ENCODE data around the gene MIGA1. TPM values are rescaled to one million over a fixed set of nuclear protein-coding genes. Genes with fewer than 3 reads are reported as not detected.
"Not testable (repeated sequence)": the region's sequence is repeated elsewhere in the genome, so short reads cannot be mapped to it uniquely, and the experiment has no call there.

The MIGA1 gene
- total RNA-seq, 4 donors from 2014 or later, result 3.8 to 12.6 (median 7.5) TPM

DNA sequence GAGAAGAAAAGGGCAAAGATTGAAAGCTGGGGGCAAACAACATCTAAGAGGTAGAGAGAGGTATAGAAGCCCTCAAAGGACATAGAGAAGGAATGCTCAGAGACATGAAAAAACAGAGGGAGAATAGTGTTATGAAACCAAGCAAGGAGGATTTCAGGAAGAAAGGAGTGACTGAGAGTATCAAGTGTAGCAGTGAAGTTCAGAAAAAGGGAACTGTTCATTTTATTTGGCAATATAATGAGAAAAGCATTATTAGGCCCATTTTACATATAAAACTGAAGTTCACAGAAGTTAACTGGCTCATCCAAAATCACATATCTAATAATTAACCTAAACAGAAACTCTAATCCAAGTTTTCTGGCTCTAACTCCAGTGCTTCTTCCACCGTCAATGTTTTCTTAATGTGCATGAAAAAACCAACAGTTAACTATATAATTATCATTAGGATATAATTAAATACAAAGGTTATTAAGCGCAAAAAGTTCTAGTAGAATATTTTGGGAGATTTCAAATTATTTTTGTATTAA is 126.6 kb downstream of the MIGA1 start:
- Histone ChIP-seq H3K27ac (no peak overlapping the region), H3K36me3 (no peaks in the 10 kb centered on the region)

DNA sequence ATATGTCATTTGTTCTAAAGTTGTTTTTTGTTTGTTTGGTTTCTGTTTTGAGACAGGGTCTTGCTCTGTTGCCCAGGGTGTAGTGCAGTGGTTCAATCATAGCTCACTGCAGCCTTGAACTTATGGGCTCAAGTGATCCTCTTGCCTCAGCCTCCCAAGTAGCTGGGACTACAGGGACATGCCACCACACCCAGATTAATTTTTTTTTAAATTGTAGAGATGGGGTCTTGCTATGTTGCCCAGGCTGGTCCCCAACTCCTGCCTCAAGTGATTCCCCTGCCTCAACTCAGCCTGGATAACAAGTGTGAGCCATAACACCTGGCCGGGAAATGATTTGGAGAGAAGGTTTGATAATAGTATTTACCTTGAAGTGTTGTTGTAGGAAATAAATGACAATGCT is 127.2 kb downstream of the MIGA1 start:
- intact Hi-C loops (cut with DNase I), result no loop called here
- Histone ChIP-seq H3K9me3 (no peaks in the 10 kb centered on the region), H3K4me1 (no peaks in the 10 kb centered on the region), H3K27me3 (no peaks in the 10 kb centered on the region), H3K36me3 (no peaks in the 10 kb centered on the region), H3K27ac (no peak overlapping the region), H3K4me3 (no peak overlapping the region)
- WGBS, 2 donors, result 90 to 100% methylated on average over 1 of the region's 1 CpG
- no peak for DNase-seq
- TF ChIP-seq POLR2A (IDR thresholded peaks at IDR 0.05), result no peak
- TF ChIP-seq, protein P1, sequence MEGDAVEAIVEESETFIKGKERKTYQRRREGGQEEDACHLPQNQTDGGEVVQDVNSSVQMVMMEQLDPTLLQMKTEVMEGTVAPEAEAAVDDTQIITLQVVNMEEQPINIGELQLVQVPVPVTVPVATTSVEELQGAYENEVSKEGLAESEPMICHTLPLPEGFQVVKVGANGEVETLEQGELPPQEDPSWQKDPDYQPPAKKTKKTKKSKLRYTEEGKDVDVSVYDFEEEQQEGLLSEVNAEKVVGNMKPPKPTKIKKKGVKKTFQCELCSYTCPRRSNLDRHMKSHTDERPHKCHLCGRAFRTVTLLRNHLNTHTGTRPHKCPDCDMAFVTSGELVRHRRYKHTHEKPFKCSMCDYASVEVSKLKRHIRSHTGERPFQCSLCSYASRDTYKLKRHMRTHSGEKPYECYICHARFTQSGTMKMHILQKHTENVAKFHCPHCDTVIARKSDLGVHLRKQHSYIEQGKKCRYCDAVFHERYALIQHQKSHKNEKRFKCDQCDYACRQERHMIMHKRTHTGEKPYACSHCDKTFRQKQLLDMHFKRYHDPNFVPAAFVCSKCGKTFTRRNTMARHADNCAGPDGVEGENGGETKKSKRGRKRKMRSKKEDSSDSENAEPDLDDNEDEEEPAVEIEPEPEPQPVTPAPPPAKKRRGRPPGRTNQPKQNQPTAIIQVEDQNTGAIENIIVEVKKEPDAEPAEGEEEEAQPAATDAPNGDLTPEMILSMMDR (IDR thresholded peaks at IDR 0.05), result no peak

More for the DNA sequence above, 126.6 kb downstream of the MIGA1 start:
- Histone ChIP-seq H3K9me3 (no peaks in the 10 kb centered on the region), H3K4me3 (no peak overlapping the region), H3K27me3 (no peaks in the 10 kb centered on the region), H3K4me1 (no peaks in the 10 kb centered on the region)
- DNase-seq, result no peak
- TF ChIP-seq POLR2A (IDR thresholded peaks at IDR 0.05), result no peak
- TF ChIP-seq, protein P1 (IDR thresholded peaks at IDR 0.05), result no peak
- intact Hi-C loops (cut with DNase I), result no loop called here
- WGBS, 2 donors, result 82 to 88% methylated on average over 2 of the region's 2 CpGs

DNA sequence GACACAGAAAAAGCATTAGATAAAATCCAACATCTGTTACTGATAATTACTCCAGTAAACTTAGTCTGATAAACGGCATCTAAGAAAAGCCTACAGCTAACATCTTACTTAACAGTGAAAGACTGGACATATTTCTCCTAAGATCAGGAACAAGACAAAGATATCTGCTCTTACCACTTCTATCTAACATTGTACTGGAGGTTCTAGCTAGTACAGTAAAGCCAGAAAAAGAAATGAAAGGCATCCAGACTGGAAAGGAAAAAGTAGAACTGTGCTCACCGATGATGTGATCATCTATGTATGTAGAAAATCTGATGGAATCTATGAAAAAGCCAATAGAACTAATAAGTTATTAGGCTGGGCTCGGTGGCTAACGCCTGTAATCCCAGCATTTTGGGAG is 130.7 kb downstream of the MIGA1 start:
- no peak for DNase-seq
- no peaks in the 10 kb centered on the region for H3K9me3 ChIP-seq
- H3K27ac ChIP-seq, result no peak overlapping the region
- TF ChIP-seq, protein P1 (IDR thresholded peaks at IDR 0.05), result no peak
- TF ChIP-seq POLR2A (IDR thresholded peaks at IDR 0.05), result no peak
- intact Hi-C loops (cut with DNase I), result no loop called here
- WGBS, 2 donors, result 86 to 87% methylated on average over 4 of the region's 4 CpGs
- H3K27me3 ChIP-seq, result no peaks in the 10 kb centered on the region
- H3K4me3 ChIP-seq, result no peak overlapping the region
- no peaks in the 10 kb centered on the region for H3K36me3 ChIP-seq
- no peaks in the 10 kb centered on the region for H3K4me1 ChIP-seq

DNA sequence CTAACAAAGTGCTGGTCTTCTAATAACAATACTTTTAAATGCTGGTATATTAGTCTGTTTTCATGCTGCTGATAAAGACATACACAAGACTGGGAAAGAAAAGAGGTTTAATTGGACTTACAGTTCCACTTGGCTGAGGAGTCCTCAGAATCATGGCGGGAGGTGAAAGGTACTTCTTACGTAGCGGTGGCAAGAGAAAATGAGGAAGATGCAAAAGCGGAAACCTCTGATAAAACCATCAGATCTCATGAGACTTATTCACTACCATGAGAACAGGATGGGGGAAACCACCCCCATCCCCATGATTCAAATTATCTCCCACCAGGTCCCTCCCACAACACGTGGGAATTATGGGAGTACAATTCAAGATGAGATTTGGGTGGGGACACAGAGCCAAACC is 139.5 kb downstream of the MIGA1 start:
- DNase-seq; H3K4me1 ChIP-seq; H3K36me3 ChIP-seq; H3K27me3 ChIP-seq; H3K4me3 ChIP-seq; H3K27ac ChIP-seq; H3K9me3 ChIP-seq; intact Hi-C loops (cut with DNase I): not testable (repeated sequence)
- 83 to 85% methylated on average over 5 of the region's 5 CpGs for WGBS, 2 donors

DNA sequence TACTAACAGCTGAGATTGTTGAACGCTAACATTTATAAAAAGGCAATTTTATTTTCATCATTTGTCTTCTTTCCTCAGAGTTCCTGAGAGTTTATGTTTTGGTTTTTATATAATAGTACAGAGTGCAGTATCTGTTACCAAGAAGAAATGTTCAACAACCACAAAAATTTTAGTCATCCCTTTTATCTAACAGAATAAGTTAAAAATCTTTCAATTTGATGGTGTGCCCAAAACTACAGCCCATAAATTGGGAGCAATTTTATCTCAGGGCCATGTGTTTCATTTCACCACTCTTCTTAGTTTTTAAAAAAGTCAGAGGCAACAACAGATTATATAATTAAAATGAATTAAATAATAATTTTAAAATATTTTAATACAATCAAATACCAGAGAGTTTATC is 146.1 kb downstream of the MIGA1 start:
- intact Hi-C loops (cut with DNase I), result no loop called here
- no peaks in the 10 kb centered on the region for H3K9me3 ChIP-seq
- H3K27ac ChIP-seq, result no peak overlapping the region
- H3K4me3 ChIP-seq, result no peak overlapping the region
- H3K36me3 ChIP-seq, result peaks cover 0 to 13% (median 0%) of the 10 kb centered on the region in 3 donors
- DNase-seq, result no peak
- no peaks in the 10 kb centered on the region for H3K4me1 ChIP-seq
- 36 to 74% methylated on average over 1 of the region's 1 CpG for whole genome bisulfite sequencing, 2 donors
- TF ChIP-seq POLR2A (IDR thresholded peaks at IDR 0.05), result no peak
- TF ChIP-seq, protein P1 (IDR thresholded peaks at IDR 0.05), result no peak
- H3K27me3 ChIP-seq, result no peaks in the 10 kb centered on the region

DNA sequence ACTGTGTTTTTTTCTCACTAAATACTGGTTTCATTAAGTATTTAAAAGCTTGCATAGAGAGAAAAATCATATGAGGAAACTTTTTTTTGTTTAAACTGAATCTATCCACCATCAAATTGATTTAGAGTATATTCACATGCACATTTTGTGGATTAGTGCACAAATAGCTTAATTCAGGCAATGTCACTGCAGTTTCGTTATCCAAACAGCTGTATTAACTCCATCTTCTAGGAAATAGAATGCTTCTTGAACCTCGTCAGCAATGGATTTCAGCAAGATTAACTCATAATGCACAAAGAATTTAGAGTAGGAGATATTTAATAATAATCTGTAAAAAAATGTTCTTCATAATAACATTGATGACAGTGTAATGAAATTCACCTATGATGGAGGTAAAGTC is 146.5 kb downstream of the MIGA1 start:
- no peaks in the 10 kb centered on the region for H3K4me1 ChIP-seq
- H3K36me3 ChIP-seq, result peaks cover 0 to 14% (median 0%) of the 10 kb centered on the region in 3 donors
- no peak overlapping the region for H3K27ac ChIP-seq
- WGBS, 2 donors, result 51% methylated on average over 2 of the region's 2 CpGs
- DNase-seq, result no peak
- intact Hi-C loops (cut with DNase I), result no loop called here
- no peaks in the 10 kb centered on the region for H3K27me3 ChIP-seq
- H3K9me3 ChIP-seq, result no peaks in the 10 kb centered on the region
- TF ChIP-seq, protein P1 (IDR thresholded peaks at IDR 0.05), result no peak
- no peak for TF ChIP-seq POLR2A (IDR thresholded peaks at IDR 0.05)
- no peak overlapping the region for H3K4me3 ChIP-seq

All from esophagus squamous epithelium (tissue), 5 donors.